SIG-M5 treated with dmso at 0.1 percent for 504 hours (cell line): Measurements from ENCODE around the gene KRTAP23-1.

Experiments used
- DNase-seq: peaks from one replicate; lab custom pipeline; 2025; ENCODE audit not compliant: unreplicated experiment; lab: John Stamatoyannopoulos, UW

Gene KRTAP23-1

GRCh38 chr21:30315701-30316100 lies 32.7 kb downstream of the KRTAP23-1 start:
- DNase-seq = no peak

- no peak for DNase-seq
These were observed 41.5 kb downstream of the KRTAP23-1 start for GRCh38 chr21:30306884-30307283.

GRCh38 chr21:30305136-30305535 lies 43.3 kb downstream of the KRTAP23-1 start:
- no peak for DNase-seq
